Common myeloid progenitor, CD34-positive (primary cell): ENCODE results near the gene ZMYND8.
"Not testable (repeated sequence)": the region's sequence is repeated elsewhere in the genome, so short reads cannot be mapped to it uniquely, and the experiment has no call there.

Experiments
- CTCF ChIA-PET: fragments of 350-600 bp; sonication (Branson Sonifier 250); formaldehyde crosslinking; loops from one replicate; lab custom pipeline; 2021; ENCODE audit warnings: antibody characterized with exemption; lab: Charles Lee
- POLR2A ChIA-PET: fragments of 350-600 bp; sonication (Branson Sonifier 250); formaldehyde crosslinking; loops from one replicate; lab custom pipeline; 2021; ENCODE audit warnings: antibody characterized with exemption; lab: Charles Lee
- DNase-seq, 3 donors: peaks; one replicate each; pipeline versions ENCODE4 v3.0.0 to v3.0.0-alpha.2; 2013
- H3K27ac ChIP-seq, 2 experiments: 1 replicate in 1 of 2; 2 replicates in 1 of 2; pipeline ENCODE4 v1.7.0; 2013; ENCODE audit warnings: inconsistent platforms in 2 of 2, low read length in 2 of 2, mild to moderate bottlenecking in 2 of 2, low read depth in 1 of 2, moderate library complexity in 1 of 2; ENCODE audit not compliant: severe bottlenecking in 2 of 2, insufficient read depth in 1 of 2, poor library complexity in 1 of 2
- H3K27me3 ChIP-seq, 5 experiments: replicated peaks in 2 of 5; 1 replicate in 3 of 5; 2 replicates in 2 of 5; pipeline versions ENCODE4 v1.6.1 to v1.7.0; 2013; ENCODE audit warnings: low read length in 4 of 5, mild to moderate bottlenecking in 2 of 5, moderate library complexity in 2 of 5, inconsistent platforms in 1 of 5; ENCODE audit not compliant: insufficient read depth in 5 of 5, control insufficient read depth in 4 of 5
- H3K36me3 ChIP-seq, 4 experiments: 1 replicate in 2 of 4; 2 replicates in 2 of 4; pipeline versions ENCODE4 v1.6.1 to v1.7.0; 2013; ENCODE audit warnings: low read length in 3 of 4, control low read depth in 1 of 4, mild to moderate bottlenecking in 1 of 4; ENCODE audit not compliant: control insufficient read depth in 4 of 4, insufficient read depth in 4 of 4
- H3K4me1 ChIP-seq, 4 experiments: 1 replicate in 3 of 4; 2 replicates in 1 of 4; pipeline versions ENCODE4 v1.6.1 to v1.7.1; 2013; ENCODE audit warnings: low read length in 3 of 4, mild to moderate bottlenecking in 3 of 4, control low read depth in 1 of 4, inconsistent platforms in 1 of 4, moderate library complexity in 1 of 4; ENCODE audit not compliant: control insufficient read depth in 4 of 4, insufficient read depth in 4 of 4; ENCODE audit errors: control extremely low read depth in 1 of 4
- H3K4me3 ChIP-seq, 7 experiments: 1 replicate in 4 of 7; 2 replicates in 3 of 7; pipeline versions ENCODE4 v1.5.1 to v1.7.0; 2013; ENCODE audit warnings: mild to moderate bottlenecking in 7 of 7, low read length in 6 of 7, moderate library complexity in 6 of 7, inconsistent platforms in 2 of 7, low read depth in 2 of 7, control low read depth in 1 of 7; ENCODE audit not compliant: insufficient read depth in 4 of 7, control insufficient read depth in 1 of 7; ENCODE audit errors: extremely low read depth in 1 of 7
- H3K9me3 ChIP-seq, 5 experiments: 1 replicate in 4 of 5; 2 replicates in 1 of 5; pipeline versions ENCODE4 v1.6.1 to v1.7.1; 2013; ENCODE audit warnings: low read length in 4 of 5, mild to moderate bottlenecking in 2 of 5, inconsistent platforms in 1 of 5, low read depth in 1 of 5, moderate library complexity in 1 of 5; ENCODE audit not compliant: control insufficient read depth in 4 of 5, insufficient read depth in 2 of 5; ENCODE audit errors: control extremely low read depth in 1 of 5
- WGBS: methylation state at CpG from one replicate; pipeline ENCODE4 v1.1.5; 2013; ENCODE audit not compliant: insufficient coverage; 5-methylcytosine and 5-hydroxymethylcytosine counted together

The ZMYND8 gene

GRCh38 chr20:47263465-47264084 lies 92.9 kb downstream of the ZMYND8 start:
- POLR2A ChIA-PET = no interaction called here
- Histone ChIP-seq H3K4me3 (no peak overlapping the region), H3K9me3 (no peaks in the 10 kb centered on the region), H3K27ac (peak overlapping the region in 1 of 2 experiments; percentile 29), H3K36me3 (peaks cover 32 to 84% (median 59%) of the 10 kb centered on the region in 4 experiments), H3K27me3 (no peaks in the 10 kb centered on the region), H3K4me1 (peaks cover 0 to 17% (median 8%) of the 10 kb centered on the region in 4 experiments)
- no peak for DNase-seq
- 100% methylated on average over 2 of the region's 5 CpGs for WGBS
- CTCF ChIA-PET = interaction anchor here (0.9 to 3.2 kb wide), 4 partner anchors 9 to 120 kb away, joined by 3 to 13 read pairs (median 8); no protein-coding TSS in a partner anchor

GRCh38 chr20:47263080-47263464 lies 93.4 kb downstream of the ZMYND8 start:
- DNase-seq = no peak
- H3K36me3 ChIP-seq = peaks cover 37 to 87% (median 61%) of the 10 kb centered on the region in 4 experiments
- H3K27me3 ChIP-seq = no peaks in the 10 kb centered on the region
- ChIA-PET POLR2A (no interaction called here), CTCF (interaction anchor here (1.4 to 3.2 kb wide), 4 partner anchors 8 to 120 kb away, joined by 4 to 13 read pairs (median 8); no protein-coding TSS in a partner anchor)
- peaks cover 0 to 20% (median 11%) of the 10 kb centered on the region in 4 experiments for H3K4me1 ChIP-seq
- no peak overlapping the region for H3K27ac ChIP-seq
- WGBS = 100% methylated on average over 3 of the region's 3 CpGs
- H3K9me3 ChIP-seq = no peaks in the 10 kb centered on the region
- no peak overlapping the region for H3K4me3 ChIP-seq

GRCh38 chr20:47262365-47263013 lies 94.0 kb downstream of the ZMYND8 start:
- CTCF ChIA-PET = interaction anchor here (1.0 to 3.2 kb wide), 4 partner anchors 8 to 121 kb away, joined by 4 to 13 read pairs (median 6); no protein-coding TSS in a partner anchor
- WGBS = 97% methylated on average over 14 of the region's 15 CpGs

GRCh38 chr20:47262008-47262364 lies 94.5 kb downstream of the ZMYND8 start:
- Histone ChIP-seq H3K9me3 (no peaks in the 10 kb centered on the region), H3K27me3 (no peaks in the 10 kb centered on the region), H3K4me1 (peaks cover 0 to 20% (median 12%) of the 10 kb centered on the region in 4 experiments), H3K27ac (no peak overlapping the region), H3K4me3 (no peak overlapping the region), H3K36me3 (peaks cover 39 to 82% (median 58%) of the 10 kb centered on the region in 4 experiments)
- ChIA-PET POLR2A (no interaction called here), CTCF (interaction anchor here (1.0 to 1.6 kb wide), 2 partner anchors 9 to 11 kb away, joined by 4 read pairs; no protein-coding TSS in a partner anchor)
- no peak for DNase-seq
- WGBS = 98% methylated on average over 4 of the region's 8 CpGs

More at GRCh38 chr20:47262365-47263013, 94.0 kb downstream of the ZMYND8 start:
- H3K4me3 ChIP-seq = no peak overlapping the region
- H3K27ac ChIP-seq = no peak overlapping the region
- no peaks in the 10 kb centered on the region for H3K27me3 ChIP-seq
- H3K36me3 ChIP-seq = peaks cover 40 to 83% (median 58%) of the 10 kb centered on the region in 4 experiments
- no peaks in the 10 kb centered on the region for H3K9me3 ChIP-seq
- peak in 1 of 3 donors; percentile 29 for DNase-seq
- H3K4me1 ChIP-seq = peaks cover 0 to 20% (median 12%) of the 10 kb centered on the region in 4 experiments
- POLR2A ChIA-PET = no interaction called here

- POLR2A ChIA-PET, H3K27ac ChIP-seq, H3K4me3 ChIP-seq, H3K27me3 ChIP-seq, H3K9me3 ChIP-seq, DNase-seq: not testable (repeated sequence)
- WGBS = no CpG with 5 or more reads among the region's 2 CpGs
- CTCF ChIA-PET = interaction anchor here (1.6 kb wide), 1 partner anchor 123 kb away, joined by 4 read pairs; no protein-coding TSS in a partner anchor
- Histone ChIP-seq H3K4me1 (peaks cover 0 to 20% (median 12%) of the 10 kb centered on the region in 4 experiments), H3K36me3 (peaks cover 39 to 78% (median 58%) of the 10 kb centered on the region in 4 experiments)
Measured at GRCh38 chr20:47261161-47261774, 95.2 kb downstream of the ZMYND8 start.

GRCh38 chr20:47260540-47261126 lies 95.9 kb downstream of the ZMYND8 start:
- H3K27me3 ChIP-seq, H3K9me3 ChIP-seq, H3K4me3 ChIP-seq, DNase-seq, H3K27ac ChIP-seq, POLR2A ChIA-PET: not testable (repeated sequence)
- 94% methylated on average over 6 of the region's 8 CpGs for WGBS
- Histone ChIP-seq H3K36me3 (peaks cover 36 to 73% (median 56%) of the 10 kb centered on the region in 4 experiments), H3K4me1 (peaks cover 0 to 20% (median 12%) of the 10 kb centered on the region in 4 experiments)
- CTCF ChIA-PET = interaction anchor here (1.6 kb wide), 1 partner anchor 123 kb away, joined by 4 read pairs; no protein-coding TSS in a partner anchor
